CD8-positive, alpha-beta memory T cell (primary cell): ENCODE data around the gene C1QTNF1. TPM values are rescaled to one million over a fixed set of nuclear protein-coding genes. Genes with fewer than 3 reads are reported as not detected.

ENCODE experiments used
- CTCF ChIA-PET: fragments of 350-600 bp; sonication (Branson Sonifier 250); formaldehyde crosslinking; loops from one replicate; lab custom pipeline; 2021; ENCODE audit warnings: antibody characterized with exemption; lab: Charles Lee
- POLR2A ChIA-PET: fragments of 350-600 bp; sonication (Branson Sonifier 250); formaldehyde crosslinking; loops from one replicate; lab custom pipeline; 2021; ENCODE audit warnings: antibody characterized with exemption; lab: Charles Lee
- DNase-seq, 5 donors: peaks; one replicate each; pipeline versions ENCODE4 v3.0.0 to v3.0.0-alpha.2; 2020 to 2022; ENCODE audit warnings: mixed read lengths in 1 of 5
- H3K27ac ChIP-seq: one replicate; pipeline ENCODE4 v1.7.0; 2013; ENCODE audit warnings: low read depth, mild to moderate bottlenecking, low read length, moderate library complexity
- H3K27me3 ChIP-seq: 2 replicates; pipeline ENCODE4 v1.7.0; 2013; ENCODE audit warnings: low read length, mild to moderate bottlenecking; ENCODE audit not compliant: insufficient read depth, poor library complexity, severe bottlenecking
- H3K36me3 ChIP-seq: 2 replicates; pipeline ENCODE4 v1.7.0; 2013; ENCODE audit warnings: mild to moderate bottlenecking, low read length, moderate library complexity; ENCODE audit not compliant: insufficient read depth
- H3K4me1 ChIP-seq: 2 replicates; pipeline ENCODE4 v1.7.0; 2013; ENCODE audit warnings: mild to moderate bottlenecking, low read length, moderate library complexity; ENCODE audit not compliant: insufficient read depth
- H3K4me3 ChIP-seq: 2 replicates; pipeline ENCODE4 v1.7.0; 2013; ENCODE audit warnings: mild to moderate bottlenecking, low read length
- H3K9me3 ChIP-seq: 2 replicates; pipeline ENCODE4 v1.7.0; 2013; ENCODE audit warnings: mild to moderate bottlenecking, low read length
- H3K27ac Mint-ChIP-seq, 8 donors: one replicate each; pipeline ENCODE4 v1.8.0; 2020 to 2021; ENCODE audit warnings: mixed read lengths in 8 of 8, mild to moderate bottlenecking in 6 of 8, inconsistent platforms in 3 of 8, moderate library complexity in 3 of 8
- H3K27me3 Mint-ChIP-seq, 2 donors: one replicate each; pipeline ENCODE4 v1.8.0; 2020 to 2021; ENCODE audit warnings: mixed read lengths in 2 of 2, mild to moderate bottlenecking in 1 of 2, moderate library complexity in 1 of 2
- H3K36me3 Mint-ChIP-seq, 3 donors: one replicate each; pipeline ENCODE4 v1.8.0; 2020 to 2021; ENCODE audit warnings: mixed read lengths in 3 of 3, inconsistent platforms in 1 of 3, mild to moderate bottlenecking in 1 of 3
- H3K4me1 Mint-ChIP-seq, 3 donors: one replicate each; pipeline ENCODE4 v1.8.0; 2020 to 2021; ENCODE audit warnings: mixed read lengths in 3 of 3, inconsistent platforms in 1 of 3, mild to moderate bottlenecking in 1 of 3
- H3K4me3 Mint-ChIP-seq, 7 donors: one replicate each; pipeline ENCODE4 v1.8.0; 2020 to 2021; ENCODE audit warnings: mixed read lengths in 7 of 7, mild to moderate bottlenecking in 6 of 7, moderate library complexity in 4 of 7, inconsistent platforms in 2 of 7
- H3K9me3 Mint-ChIP-seq, 5 donors: one replicate each; pipeline ENCODE4 v1.8.0; 2020 to 2022; ENCODE audit warnings: mixed read lengths in 5 of 5, mild to moderate bottlenecking in 3 of 5, moderate library complexity in 2 of 5, inconsistent platforms in 1 of 5
- polyA plus RNA-seq: library from polyadenylated mRNA; unstranded; fragments of 300-500 nt; fragmentation: Illumina TruSeq; gene quantifications from one replicate; pipeline ENCODE4 v1.2.3, GENCODE V29; 2021
- total RNA-seq, 2 experiments: library from RNA; stranded (reverse); gene quantifications; one replicate each; pipeline ENCODE4 v1.2.3, GENCODE V29; 2021

C1QTNF1 gene
- total and polyA plus RNA-seq, 3 experiments from 2014 or later, result 0.22 TPM; not detected in 2

DNA sequence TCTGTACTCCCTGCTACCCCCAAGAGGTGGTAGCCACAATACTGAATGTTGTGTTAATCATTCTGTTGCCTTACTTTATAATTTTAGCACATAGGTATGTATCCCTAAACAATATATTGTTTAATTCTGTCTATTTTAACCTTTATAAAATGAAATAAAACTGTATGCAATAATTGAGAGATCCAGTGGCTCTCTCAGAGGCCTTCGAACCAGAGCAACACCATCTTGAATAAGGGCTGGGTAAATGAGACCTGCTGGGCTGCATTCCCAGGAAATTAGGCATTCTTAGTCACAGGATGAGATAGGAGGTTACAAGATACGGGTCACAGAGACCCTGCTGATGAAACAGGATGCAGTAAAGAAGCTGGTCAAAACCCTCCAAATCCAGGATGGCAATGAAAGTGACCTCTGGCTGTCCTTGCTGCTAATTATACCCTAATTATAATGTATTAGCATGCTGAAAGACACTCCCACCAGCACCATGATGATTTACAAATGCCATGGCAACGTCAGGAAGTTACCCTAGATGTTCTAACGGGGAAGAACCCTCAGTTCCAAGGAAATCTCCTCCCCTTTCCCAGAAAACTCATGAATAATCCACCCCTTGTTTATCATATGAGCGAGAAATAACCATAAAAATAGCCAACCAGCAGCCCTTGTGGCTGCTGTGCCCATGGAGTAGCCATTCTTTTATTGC, 12.4 kb upstream of the C1QTNF1 start:
- Histone ChIP-seq H3K4me1 (peaks cover 33% of the 10 kb centered on the region), H3K4me3 (no peak overlapping the region), H3K27ac (no peak overlapping the region), H3K36me3 (no peaks in the 10 kb centered on the region), H3K9me3 (no peaks in the 10 kb centered on the region), H3K27me3 (no peaks in the 10 kb centered on the region)
- H3K27ac Mint-ChIP-seq, result peak overlapping the region in 1 of 8 donors; percentile 89
- peaks cover 29 to 41% (median 35%) of the 10 kb centered on the region in 3 donors for H3K4me1 Mint-ChIP-seq
- no peak for DNase-seq
- H3K4me3 Mint-ChIP-seq, result peak overlapping the region in 5 of 7 donors; percentile 90 to 96 (median 91)
- ChIA-PET POLR2A (no interaction called here), CTCF (no interaction called here)
- peaks cover 0 to 2% (median 0%) of the 10 kb centered on the region in 5 donors for H3K9me3 Mint-ChIP-seq
- peaks cover 4 to 28% of the 10 kb centered on the region in 2 donors for H3K27me3 Mint-ChIP-seq
- H3K36me3 Mint-ChIP-seq, result peaks cover 0 to 15% (median 2%) of the 10 kb centered on the region in 3 donors

DNA sequence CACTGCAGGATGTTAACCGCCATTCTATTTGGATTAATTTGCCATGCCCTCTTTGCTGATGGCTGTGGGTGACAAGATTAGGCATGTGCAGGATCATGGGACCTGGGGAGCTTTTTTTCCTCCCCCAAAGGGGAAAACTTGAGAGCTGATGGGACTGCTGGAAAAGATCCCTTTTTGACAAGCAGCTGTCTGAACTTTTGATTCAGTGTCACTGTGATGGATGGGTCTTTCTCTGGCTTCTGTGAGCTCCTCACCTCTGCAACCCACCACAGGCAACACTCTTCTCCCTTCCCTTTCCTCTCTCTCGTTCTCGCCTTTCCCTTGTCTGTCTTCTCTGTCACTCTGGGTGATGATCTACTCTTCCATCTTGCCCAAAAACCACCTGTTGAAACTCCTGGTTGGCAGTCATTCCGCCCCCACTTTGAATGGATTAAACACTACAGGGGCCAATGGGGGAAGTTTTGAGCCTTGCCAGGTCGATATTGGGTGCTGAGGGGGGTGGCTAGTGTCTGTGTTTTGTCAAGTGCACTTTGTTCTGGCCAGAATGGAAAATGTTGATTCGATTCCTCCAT, 11.3 kb upstream of the C1QTNF1 start:
- H3K9me3 Mint-ChIP-seq, result peaks cover 0 to 2% (median 0%) of the 10 kb centered on the region in 5 donors
- peak overlapping the region in 1 of 7 donors; percentile 49 for H3K4me3 Mint-ChIP-seq
- H3K27ac Mint-ChIP-seq, result peak overlapping the region in 3 of 8 donors; percentile 25 to 55 (median 36)
- DNase-seq, result no peak
- no peak overlapping the region for H3K4me3 ChIP-seq
- ChIA-PET POLR2A (no interaction called here), CTCF (no interaction called here)
- peaks cover 19 to 30% (median 25%) of the 10 kb centered on the region in 3 donors for H3K4me1 Mint-ChIP-seq
- no peaks in the 10 kb centered on the region for H3K27me3 ChIP-seq
- no peaks in the 10 kb centered on the region for H3K36me3 ChIP-seq
- H3K9me3 ChIP-seq, result no peaks in the 10 kb centered on the region
- no peak overlapping the region for H3K27ac ChIP-seq
- H3K36me3 Mint-ChIP-seq, result peaks cover 0 to 10% (median 0%) of the 10 kb centered on the region in 3 donors
- H3K27me3 Mint-ChIP-seq, result peaks cover 4 to 25% of the 10 kb centered on the region in 2 donors
- peaks cover 22% of the 10 kb centered on the region for H3K4me1 ChIP-seq

DNA sequence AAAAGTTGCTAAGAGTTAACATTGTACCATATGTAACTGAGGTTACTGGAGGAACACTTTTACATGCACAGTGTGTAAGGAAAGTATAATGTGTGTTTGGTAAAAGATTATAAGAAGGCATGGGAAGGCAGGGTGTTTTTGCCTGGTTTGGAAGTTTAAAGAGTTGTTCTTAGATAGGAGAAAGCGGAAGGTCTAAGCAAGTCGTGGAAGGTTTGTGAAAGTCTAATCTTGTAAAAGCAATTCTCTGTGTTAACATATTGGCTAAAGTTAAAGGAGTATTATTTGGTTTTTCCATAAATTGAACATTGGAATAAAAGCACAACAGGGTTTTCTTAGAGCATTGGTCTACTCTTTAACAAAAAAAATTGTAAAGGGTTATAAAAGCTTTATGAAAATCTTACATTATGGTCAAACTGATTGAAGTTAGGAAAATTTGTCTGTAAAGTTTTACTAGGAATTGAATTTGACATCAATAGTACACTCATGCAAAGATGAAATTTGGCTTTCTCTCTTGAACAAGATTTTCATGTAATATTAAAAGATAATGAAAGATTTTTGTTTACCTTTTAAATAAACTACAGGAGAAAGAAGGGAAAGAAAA, 9.7 kb upstream of the C1QTNF1 start:
- no peak overlapping the region for H3K27ac Mint-ChIP-seq

DNA sequence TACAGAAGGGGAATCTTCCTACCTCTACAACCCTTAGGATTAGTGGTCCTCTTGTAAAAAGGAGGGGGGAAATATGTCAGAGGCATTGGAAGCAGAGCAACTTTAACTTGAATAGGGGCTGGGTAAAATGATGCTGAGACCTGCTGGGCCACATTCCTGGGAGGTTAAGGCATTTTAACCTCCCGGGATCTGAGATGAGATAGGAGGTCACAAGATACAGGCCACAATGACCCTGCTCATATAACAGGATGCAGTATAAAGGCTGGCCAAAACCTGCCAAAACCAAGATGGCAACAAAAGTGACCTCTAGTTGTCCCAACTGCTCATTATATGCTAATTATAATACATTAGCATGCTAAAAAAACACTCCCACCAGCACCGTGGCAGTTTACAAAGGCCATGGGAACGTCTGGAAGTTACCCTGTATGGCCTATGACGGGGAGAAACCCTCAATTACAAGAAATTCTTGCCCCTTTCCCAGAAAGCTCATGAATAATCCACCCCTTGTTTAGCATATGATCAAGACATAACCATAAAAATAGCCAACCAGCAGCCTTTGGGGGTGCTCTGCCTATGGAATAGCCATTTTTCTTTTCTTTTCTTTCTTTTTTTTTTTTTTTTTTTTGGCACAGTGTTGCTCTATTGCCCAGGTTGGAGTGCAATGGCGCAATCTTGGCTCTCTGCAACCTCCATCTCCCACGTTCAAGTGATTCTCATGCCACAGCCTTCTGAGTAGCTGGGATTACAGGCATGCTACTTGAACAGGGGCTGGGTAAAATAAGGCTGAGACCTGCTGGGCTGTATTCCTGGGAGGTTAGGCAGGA, 6.2 kb upstream of the C1QTNF1 start:
- Histone ChIP-seq H3K4me1 (no peaks in the 10 kb centered on the region), H3K27ac (no peak overlapping the region), H3K36me3 (no peaks in the 10 kb centered on the region), H3K4me3 (no peak overlapping the region), H3K27me3 (peaks cover under 1% of the 10 kb centered on the region), H3K9me3 (no peaks in the 10 kb centered on the region)
- Mint-ChIP-seq H3K4me3 (no peak overlapping the region), H3K27ac (peak overlapping the region in 1 of 8 donors; percentile 12), H3K9me3 (peaks cover 0 to 1% (median 0%) of the 10 kb centered on the region in 5 donors), H3K27me3 (peaks cover 14 to 17% of the 10 kb centered on the region in 2 donors), H3K4me1 (no peaks in the 10 kb centered on the region), H3K36me3 (no peaks in the 10 kb centered on the region)
- ChIA-PET CTCF (interaction anchor here (1.3 to 4.1 kb wide), 3 partner anchors 8 to 65 kb away, joined by 3 to 13 read pairs (median 5); no protein-coding TSS in a partner anchor), POLR2A (no interaction called here)
- no peak for DNase-seq

More for the DNA sequence above, 9.7 kb upstream of the C1QTNF1 start:
- peaks cover 6% of the 10 kb centered on the region for H3K4me1 ChIP-seq
- Mint-ChIP-seq H3K9me3 (peaks cover 0 to 2% (median 0%) of the 10 kb centered on the region in 5 donors), H3K4me3 (no peak overlapping the region), H3K36me3 (peaks cover 0 to 4% (median 0%) of the 10 kb centered on the region in 3 donors), H3K4me1 (peaks cover 5 to 16% (median 12%) of the 10 kb centered on the region in 3 donors), H3K27me3 (peaks cover 12 to 23% of the 10 kb centered on the region in 2 donors)
- DNase-seq, result no peak
- POLR2A ChIA-PET, result no interaction called here
- CTCF ChIA-PET, result interaction anchor here (1.4 kb wide), 1 partner anchor 378 kb away, joined by 5 read pairs; no protein-coding TSS in a partner anchor
- H3K27ac ChIP-seq, result no peak overlapping the region
- no peaks in the 10 kb centered on the region for H3K36me3 ChIP-seq
- H3K27me3 ChIP-seq, result no peaks in the 10 kb centered on the region
- no peaks in the 10 kb centered on the region for H3K9me3 ChIP-seq
- H3K4me3 ChIP-seq, result no peak overlapping the region

DNA sequence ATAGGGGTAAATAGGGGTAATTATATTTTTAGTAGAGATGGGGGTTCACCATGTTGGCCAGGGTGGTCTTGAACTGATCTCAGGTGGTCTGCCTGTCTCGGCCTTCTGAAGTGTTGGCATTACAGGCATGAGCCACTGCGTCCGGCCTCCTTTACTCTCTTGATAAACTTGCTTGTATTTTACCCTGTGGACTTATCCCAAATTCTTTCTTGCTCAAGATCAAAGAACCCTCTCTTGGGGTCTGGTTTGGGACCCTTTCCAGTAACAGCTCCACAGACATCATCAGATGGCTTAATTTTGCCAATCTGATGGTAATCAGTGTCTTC, 5.6 kb upstream of the C1QTNF1 start:
- peaks cover 0 to 1% (median 0%) of the 10 kb centered on the region in 5 donors for H3K9me3 Mint-ChIP-seq
- H3K9me3 ChIP-seq, result no peaks in the 10 kb centered on the region
- CTCF ChIA-PET, result interaction anchor here (1.1 to 4.1 kb wide), 3 partner anchors 9 to 64 kb away, joined by 3 to 13 read pairs (median 5); partner anchors contain the start of gene CANT1

DNA sequence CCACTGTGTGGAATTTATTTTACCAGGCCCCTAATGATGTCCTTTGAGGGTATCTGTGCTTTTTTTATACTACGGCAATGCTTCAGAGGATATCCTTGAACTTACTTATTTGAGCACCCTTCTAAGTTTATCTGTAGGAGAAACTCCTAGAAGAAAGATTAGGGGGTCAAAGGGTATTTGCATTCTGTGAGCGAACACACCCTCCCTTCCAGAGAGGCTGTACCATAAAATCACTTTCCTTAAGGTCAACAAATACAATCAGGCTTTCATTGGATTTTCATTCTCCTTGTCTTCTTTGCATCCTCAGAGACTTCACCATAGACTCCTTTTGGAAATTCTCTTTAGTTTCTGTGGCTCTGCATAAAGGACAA, 4.7 kb upstream of the C1QTNF1 start:
- POLR2A ChIA-PET, result no interaction called here
- peaks cover 3 to 8% (median 4%) of the 10 kb centered on the region in 3 donors for H3K4me1 Mint-ChIP-seq
- H3K36me3 Mint-ChIP-seq, result no peaks in the 10 kb centered on the region
- no peak for DNase-seq
- no peaks in the 10 kb centered on the region for H3K9me3 ChIP-seq
- H3K27ac Mint-ChIP-seq, result no peak overlapping the region
- peaks cover 10 to 19% of the 10 kb centered on the region in 2 donors for H3K27me3 Mint-ChIP-seq
- H3K27ac ChIP-seq, result no peak overlapping the region
- peak overlapping the region in 1 of 7 donors; percentile 7 for H3K4me3 Mint-ChIP-seq
- CTCF ChIA-PET, result interaction anchor here (1.1 to 4.1 kb wide), 3 partner anchors 9 to 63 kb away, joined by 3 to 13 read pairs (median 5); partner anchors contain the start of gene CANT1
- H3K4me3 ChIP-seq, result no peak overlapping the region
- peaks cover 11% of the 10 kb centered on the region for H3K27me3 ChIP-seq
- H3K4me1 ChIP-seq, result no peaks in the 10 kb centered on the region
- peaks cover 0 to 1% (median 0%) of the 10 kb centered on the region in 5 donors for H3K9me3 Mint-ChIP-seq
- H3K36me3 ChIP-seq, result no peaks in the 10 kb centered on the region

More for the DNA sequence above, 5.6 kb upstream of the C1QTNF1 start:
- Histone ChIP-seq H3K4me1 (no peaks in the 10 kb centered on the region), H3K4me3 (no peak overlapping the region), H3K36me3 (no peaks in the 10 kb centered on the region), H3K27ac (no peak overlapping the region), H3K27me3 (peaks cover 6% of the 10 kb centered on the region)
- DNase-seq, result no peak
- Mint-ChIP-seq H3K4me1 (peaks cover 0 to 2% (median under 1%) of the 10 kb centered on the region in 3 donors), H3K36me3 (no peaks in the 10 kb centered on the region), H3K27me3 (peaks cover 12 to 20% of the 10 kb centered on the region in 2 donors), H3K27ac (no peak overlapping the region), H3K4me3 (no peak overlapping the region)
- POLR2A ChIA-PET, result no interaction called here
